K562 (cell line): ENCODE measurements around the gene PHETA1. TPM values are rescaled to one million over a fixed set of nuclear protein-coding genes. Genes with fewer than 3 reads are reported as not detected.

Experiments
- CCNT2 ChIP-seq: IDR thresholded peaks from 2 replicates; pipeline ENCODE4 v1.6.1; 2011; ENCODE audit warnings: borderline replicate concordance, low read depth, mild to moderate bottlenecking, moderate library complexity, mixed read lengths, low read length; ENCODE audit not compliant: insufficient read length; ENCODE audit errors: extremely low read depth
- HDAC1 ChIP-seq, 2 experiments: fragments of 450-650 bp; IDR thresholded peaks; 2 replicates each; pipeline ENCODE4 v1.6.1; 2016 to 2017; ENCODE audit warnings: inconsistent platforms in 1 of 2, mild to moderate bottlenecking in 1 of 2, moderate library complexity in 1 of 2
- IFI16 ChIP-seq: fragments of 250-450 bp; sonication (Bioruptor Pico); IDR thresholded peaks from 2 replicates; pipeline ENCODE4 v2.1.2; 2022; ENCODE audit warnings: mild to moderate bottlenecking, inconsistent platforms
- MEF2A ChIP-seq: IDR thresholded peaks from 2 replicates; pipeline ENCODE4 v1.6.1; 2011; ENCODE audit warnings: low read depth, mild to moderate bottlenecking, low read length, moderate library complexity; ENCODE audit not compliant: control insufficient read depth
- NFATC3 ChIP-seq: fragments of 450-650 bp; IDR thresholded peaks from 2 replicates; pipeline ENCODE4 v1.6.1; 2017; ENCODE audit warnings: mild to moderate bottlenecking
- RFX1 ChIP-seq: fragments of 450-650 bp; IDR thresholded peaks from 2 replicates; pipeline ENCODE4 v1.6.1; 2016; ENCODE audit warnings: mild to moderate bottlenecking, moderate library complexity
- SAFB2 ChIP-seq: fragments of 200-400 bp; formaldehyde crosslinking; IDR thresholded peaks from 2 replicates; pipeline ENCODE4 v1.6.1; 2018; ENCODE audit warnings: borderline replicate concordance, low read length, low read depth, moderate library complexity; ENCODE audit not compliant: severe bottlenecking
- TCFL5 ChIP-seq: fragments of 250-450 bp; sonication (Bioruptor Pico); conservative IDR thresholded peaks from 2 replicates; pipeline ENCODE4 v1.6.1; 2021; ENCODE audit warnings: mild to moderate bottlenecking, moderate library complexity, matching md5 sums
- U2AF1 ChIP-seq: fragments of 200-400 bp; formaldehyde crosslinking; optimal IDR thresholded peaks from 2 replicates; pipeline ENCODE3; 2017; ENCODE audit warnings: mild to moderate bottlenecking, low read depth, low read length, moderate library complexity
- ZNF444 ChIP-seq: fragments of 250-450 bp; sonication (Bioruptor Pico); IDR thresholded peaks from 2 replicates; pipeline ENCODE4 v1.4.0; 2020; ENCODE audit warnings: mild to moderate bottlenecking, moderate library complexity
- polyA plus RNA-seq, 8 experiments: library from polyadenylated mRNA; depleted of rRNA in 4 of 8; stranded (reverse) in 5 of 8; unstranded in 3 of 8; fragments of >200 nt; fragmentation: Nextera tagmentation in 2 of 8; fragmentation: Illumina TruSeq in 1 of 8; extraction: Ambion mirVana in 2 of 8; extraction: Trizol in 1 of 8; gene quantifications; 2 replicates each; pipeline versions ENCODE4 v1.2.1 to v1.2.3, GENCODE V29; 2011 to 2014; ENCODE audit warnings: inconsistent platforms in 1 of 8, missing spikeins in 1 of 8
- total RNA-seq, 7 experiments: library from RNA; depleted of rRNA in 6 of 7; stranded (reverse); fragments of >200 nt in 6 of 7; fragmentation: Illumina TruSeq in 2 of 7; extraction: Trizol in 2 of 7; gene quantifications; 2 replicates each; pipeline versions ENCODE4 v1.2.1 to v1.2.3, GENCODE V29; 2011 to 2021; ENCODE audit warnings: low replicate concordance in 1 of 7
- TF ChIP-seq, protein P1 (sequence below): sonication (generic); formaldehyde crosslinking; IDR thresholded peaks from 2 replicates; pipeline ENCODE4 v1.8.0; 2022; ENCODE audit warnings: mild to moderate bottlenecking, missing genetic modification reagents
- TF ChIP-seq, protein P2 (sequence below), 2 experiments: fragments of 450-650 bp in 1 of 2; sonication (generic) in 1 of 2; formaldehyde crosslinking in 1 of 2; IDR thresholded peaks in 1 of 2; conservative IDR thresholded peaks in 1 of 2; 2 replicates each; pipeline versions ENCODE4 v1.6.1 to v1.8.1; 2016 to 2023; ENCODE audit warnings: mild to moderate bottlenecking in 2 of 2, moderate library complexity in 2 of 2, inconsistent platforms in 1 of 2, missing genetic modification reagents in 1 of 2
- TF ChIP-seq, protein P3 (sequence below): sonication (generic); formaldehyde crosslinking; IDR thresholded peaks from 2 replicates; pipeline ENCODE4 v1.8.1; 2023; ENCODE audit warnings: mild to moderate bottlenecking, missing genetic modification reagents
- TF ChIP-seq, protein P4 (sequence below): fragments of 250-450 bp; sonication (Bioruptor Pico); IDR thresholded peaks from 2 replicates; pipeline ENCODE4 v1.8.0; 2022; ENCODE audit warnings: moderate library complexity, mild to moderate bottlenecking, inconsistent platforms
- TF ChIP-seq, protein P5 (sequence below): fragments of 450-650 bp; IDR thresholded peaks from 2 replicates; pipeline ENCODE4 v1.6.1; 2016; ENCODE audit warnings: low read depth, mild to moderate bottlenecking, moderate library complexity

Gene PHETA1
- total and polyA plus RNA-seq, 9 of the 15 experiments (the other 6 are each of a cell fraction or from before 2014, with no cell fraction given): 0.03 to 12.4 (median 3.0) TPM

DNA sequence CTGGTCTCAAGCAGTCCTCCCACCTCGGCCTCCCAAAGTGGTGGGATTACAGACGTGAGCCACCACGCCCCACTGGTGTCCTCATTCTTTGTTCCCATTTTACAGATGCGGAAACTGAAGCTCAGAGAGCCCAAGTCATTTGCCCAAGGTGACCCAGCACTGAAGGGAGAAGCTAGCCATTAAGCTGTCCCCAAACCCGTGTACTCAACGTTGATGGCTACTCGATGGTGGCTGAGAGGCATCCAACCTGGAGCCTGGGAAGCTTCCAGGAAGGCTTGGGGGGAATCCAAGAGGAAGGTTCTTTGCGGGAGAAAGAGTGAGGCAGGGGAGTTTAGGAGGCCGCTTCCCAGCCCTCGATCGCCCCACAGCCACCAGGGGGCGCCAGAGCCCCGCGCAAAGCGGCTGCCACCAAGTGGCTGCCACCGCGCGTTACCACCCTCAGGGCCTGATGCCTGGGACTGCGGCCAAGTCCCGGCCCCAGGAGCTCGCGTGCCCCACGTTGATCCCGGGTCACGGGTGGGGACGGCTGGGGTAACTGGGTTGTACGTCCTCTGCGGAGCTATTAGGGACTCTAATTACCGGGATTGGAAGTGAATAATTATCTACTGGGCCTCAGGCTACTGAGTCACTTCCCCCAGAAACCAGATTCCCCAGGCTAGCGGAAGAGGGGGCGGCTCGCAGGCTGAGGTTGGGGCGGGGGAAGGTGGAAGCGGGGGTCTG is 28.0 kb upstream of the PHETA1 start (continued):
- TF ChIP-seq, protein P1, sequence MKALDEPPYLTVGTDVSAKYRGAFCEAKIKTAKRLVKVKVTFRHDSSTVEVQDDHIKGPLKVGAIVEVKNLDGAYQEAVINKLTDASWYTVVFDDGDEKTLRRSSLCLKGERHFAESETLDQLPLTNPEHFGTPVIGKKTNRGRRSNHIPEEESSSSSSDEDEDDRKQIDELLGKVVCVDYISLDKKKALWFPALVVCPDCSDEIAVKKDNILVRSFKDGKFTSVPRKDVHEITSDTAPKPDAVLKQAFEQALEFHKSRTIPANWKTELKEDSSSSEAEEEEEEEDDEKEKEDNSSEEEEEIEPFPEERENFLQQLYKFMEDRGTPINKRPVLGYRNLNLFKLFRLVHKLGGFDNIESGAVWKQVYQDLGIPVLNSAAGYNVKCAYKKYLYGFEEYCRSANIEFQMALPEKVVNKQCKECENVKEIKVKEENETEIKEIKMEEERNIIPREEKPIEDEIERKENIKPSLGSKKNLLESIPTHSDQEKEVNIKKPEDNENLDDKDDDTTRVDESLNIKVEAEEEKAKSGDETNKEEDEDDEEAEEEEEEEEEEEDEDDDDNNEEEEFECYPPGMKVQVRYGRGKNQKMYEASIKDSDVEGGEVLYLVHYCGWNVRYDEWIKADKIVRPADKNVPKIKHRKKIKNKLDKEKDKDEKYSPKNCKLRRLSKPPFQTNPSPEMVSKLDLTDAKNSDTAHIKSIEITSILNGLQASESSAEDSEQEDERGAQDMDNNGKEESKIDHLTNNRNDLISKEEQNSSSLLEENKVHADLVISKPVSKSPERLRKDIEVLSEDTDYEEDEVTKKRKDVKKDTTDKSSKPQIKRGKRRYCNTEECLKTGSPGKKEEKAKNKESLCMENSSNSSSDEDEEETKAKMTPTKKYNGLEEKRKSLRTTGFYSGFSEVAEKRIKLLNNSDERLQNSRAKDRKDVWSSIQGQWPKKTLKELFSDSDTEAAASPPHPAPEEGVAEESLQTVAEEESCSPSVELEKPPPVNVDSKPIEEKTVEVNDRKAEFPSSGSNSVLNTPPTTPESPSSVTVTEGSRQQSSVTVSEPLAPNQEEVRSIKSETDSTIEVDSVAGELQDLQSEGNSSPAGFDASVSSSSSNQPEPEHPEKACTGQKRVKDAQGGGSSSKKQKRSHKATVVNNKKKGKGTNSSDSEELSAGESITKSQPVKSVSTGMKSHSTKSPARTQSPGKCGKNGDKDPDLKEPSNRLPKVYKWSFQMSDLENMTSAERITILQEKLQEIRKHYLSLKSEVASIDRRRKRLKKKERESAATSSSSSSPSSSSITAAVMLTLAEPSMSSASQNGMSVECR (CRISPR knock-in tag): peak; percentile 17; the same call in 1 of the 2 replicates
- no peak for TF ChIP-seq TCFL5 (CRISPR knock-in tag)
- TF ChIP-seq, protein P2, sequence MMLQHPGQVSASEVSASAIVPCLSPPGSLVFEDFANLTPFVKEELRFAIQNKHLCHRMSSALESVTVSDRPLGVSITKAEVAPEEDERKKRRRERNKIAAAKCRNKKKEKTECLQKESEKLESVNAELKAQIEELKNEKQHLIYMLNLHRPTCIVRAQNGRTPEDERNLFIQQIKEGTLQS (IDR thresholded peaks at IDR 0.05): peak; percentile 43; the same call in 1 of the 2 replicates
- TF ChIP-seq, protein P2 (CRISPR knock-in tag; conservative IDR thresholded peaks at IDR 0.05): no peak; the same call in 1 of the 2 replicates
- TF ChIP-seq NFATC3: no peak
- TF ChIP-seq, protein P3, sequence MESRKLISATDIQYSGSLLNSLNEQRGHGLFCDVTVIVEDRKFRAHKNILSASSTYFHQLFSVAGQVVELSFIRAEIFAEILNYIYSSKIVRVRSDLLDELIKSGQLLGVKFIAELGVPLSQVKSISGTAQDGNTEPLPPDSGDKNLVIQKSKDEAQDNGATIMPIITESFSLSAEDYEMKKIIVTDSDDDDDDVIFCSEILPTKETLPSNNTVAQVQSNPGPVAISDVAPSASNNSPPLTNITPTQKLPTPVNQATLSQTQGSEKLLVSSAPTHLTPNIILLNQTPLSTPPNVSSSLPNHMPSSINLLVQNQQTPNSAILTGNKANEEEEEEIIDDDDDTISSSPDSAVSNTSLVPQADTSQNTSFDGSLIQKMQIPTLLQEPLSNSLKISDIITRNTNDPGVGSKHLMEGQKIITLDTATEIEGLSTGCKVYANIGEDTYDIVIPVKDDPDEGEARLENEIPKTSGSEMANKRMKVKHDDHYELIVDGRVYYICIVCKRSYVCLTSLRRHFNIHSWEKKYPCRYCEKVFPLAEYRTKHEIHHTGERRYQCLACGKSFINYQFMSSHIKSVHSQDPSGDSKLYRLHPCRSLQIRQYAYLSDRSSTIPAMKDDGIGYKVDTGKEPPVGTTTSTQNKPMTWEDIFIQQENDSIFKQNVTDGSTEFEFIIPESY (CRISPR knock-in tag): peak; percentile 84
- TF ChIP-seq, protein P4, sequence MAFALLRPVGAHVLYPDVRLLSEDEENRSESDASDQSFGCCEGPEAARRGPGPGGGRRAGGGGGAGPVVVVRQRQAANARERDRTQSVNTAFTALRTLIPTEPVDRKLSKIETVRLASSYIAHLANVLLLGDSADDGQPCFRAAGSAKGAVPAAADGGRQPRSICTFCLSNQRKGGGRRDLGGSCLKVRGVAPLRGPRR (CRISPR knock-in tag): no peak
- TF ChIP-seq IFI16 (CRISPR knock-in tag): no peak
- TF ChIP-seq MEF2A: no peak
- no peak for TF ChIP-seq ZNF444 (CRISPR knock-in tag)
- TF ChIP-seq, protein P5, sequence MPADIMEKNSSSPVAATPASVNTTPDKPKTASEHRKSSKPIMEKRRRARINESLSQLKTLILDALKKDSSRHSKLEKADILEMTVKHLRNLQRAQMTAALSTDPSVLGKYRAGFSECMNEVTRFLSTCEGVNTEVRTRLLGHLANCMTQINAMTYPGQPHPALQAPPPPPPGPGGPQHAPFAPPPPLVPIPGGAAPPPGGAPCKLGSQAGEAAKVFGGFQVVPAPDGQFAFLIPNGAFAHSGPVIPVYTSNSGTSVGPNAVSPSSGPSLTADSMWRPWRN: no peak
- TF ChIP-seq CCNT2: peak; percentile 72
- no peak for TF ChIP-seq RFX1
- TF ChIP-seq U2AF1: no peak
- peak in 1 of 2 experiments; percentile 76; a peak in 3 of 4 replicates for TF ChIP-seq HDAC1 (IDR thresholded peaks at IDR 0.05)
- no peak for TF ChIP-seq SAFB2
